Cardiac fibroblast (primary cell): Measurements from ENCODE around the gene ZNRF1.
A peak's percentile ranks its signal among the peaks of the same experiment; 100 is the strongest.

ENCODE experiments used
- DNase-seq, 2 donors: peaks; one replicate each; pipeline versions ENCODE4 v3.0.0 to v3.0.0-alpha.2; 2010; ENCODE audit warnings: low read depth in 2 of 2
- H3K4me3 ChIP-seq, 2 donors: replicated peaks in 1 of 2; 1 replicate in 1 of 2; 2 replicates in 1 of 2; pipeline ENCODE4 v1.5.1; 2011; ENCODE audit warnings: low read depth in 2 of 2, low read length in 2 of 2, mild to moderate bottlenecking in 2 of 2, moderate library complexity in 1 of 2
- CTCF ChIP-seq: IDR thresholded peaks from one replicate; pipeline ENCODE4 v1.5.1; 2011; ENCODE audit warnings: low read depth, mild to moderate bottlenecking, low read length, inconsistent platforms

Gene ZNRF1

GRCh38 chr16:75130150-75130771 is 131.4 kb downstream of the ZNRF1 start:
- DNase-seq, result no peak
- H3K4me3 ChIP-seq, result no peak overlapping the region
- no peak for TF ChIP-seq CTCF

- no peak for TF ChIP-seq CTCF
- DNase-seq, result no peak
Observed at GRCh38 chr16:75131081-75131480, 132.3 kb downstream of the ZNRF1 start.

GRCh38 chr16:75138233-75138632 is 139.4 kb downstream of the ZNRF1 start:
- H3K4me3 ChIP-seq, result no peak overlapping the region
- no peak for DNase-seq
- TF ChIP-seq CTCF, result no peak

More at GRCh38 chr16:75131081-75131480, 132.3 kb downstream of the ZNRF1 start:
- no peak overlapping the region for H3K4me3 ChIP-seq

GRCh38 chr16:75138636-75139035 is 139.8 kb downstream of the ZNRF1 start:
- DNase-seq, result peak in 1 of 2 donors; percentile 20
- TF ChIP-seq CTCF, result no peak
- no peak overlapping the region for H3K4me3 ChIP-seq

- no peak for TF ChIP-seq CTCF
- no peak overlapping the region for H3K4me3 ChIP-seq
- DNase-seq, result no peak
Observed at GRCh38 chr16:75139498-75139897, 140.7 kb downstream of the ZNRF1 start.

- no peak for TF ChIP-seq CTCF
- DNase-seq, result no peak
- H3K4me3 ChIP-seq, result no peak overlapping the region
Observed at GRCh38 chr16:75143941-75144340, 145.1 kb downstream of the ZNRF1 start.

- DNase-seq, result no peak
- no peak for TF ChIP-seq CTCF
- no peak overlapping the region for H3K4me3 ChIP-seq
Observed at GRCh38 chr16:75147968-75148310, 149.1 kb downstream of the ZNRF1 start.
